SK-N-SH (cell line): ENCODE measurements around the gene TET2. TPM values are rescaled to one million over a fixed set of nuclear protein-coding genes. Genes with fewer than 3 reads are reported as not detected.

Source experiments
- CTCF ChIA-PET: fragments of 300-600, 350-600 bp; formaldehyde crosslinking; extraction: SDS; loops from one replicate; lab custom pipeline; 2021; lab: Yijun Ruan, JAX
- POLR2A ChIA-PET: fragments of 350-600 bp; sonication (Branson Sonifier 250); formaldehyde crosslinking; extraction: SDS; loops from one replicate; lab custom pipeline; 2020; ENCODE audit warnings: antibody characterized with exemption, inconsistent platforms; lab: Yijun Ruan, JAX
- DNase-seq: peaks from one replicate; pipeline ENCODE4 v3.0.0; 2012
- H2AFZ ChIP-seq: fragments of 200-600 bp; sonication (generic); 2 replicates; pipeline ENCODE4 v1.8.1; 2016; ENCODE audit warnings: antibody characterized with exemption, mild to moderate bottlenecking, low read depth
- H3F3A ChIP-seq: fragments of 200-600 bp; sonication (generic); replicated peaks from 2 replicates; pipeline ENCODE3; 2016; ENCODE audit warnings: antibody characterized with exemption, mild to moderate bottlenecking; ENCODE audit not compliant: insufficient read depth
- H3K27ac ChIP-seq, 2 experiments: fragments of 200-500 bp in 1 of 2; fragments of 200-600 bp in 1 of 2; sonication (Bioruptor generic) in 1 of 2; sonication (generic), shearing (Covaris generic) in 1 of 2; 2 replicates each; pipeline versions ENCODE4 v1.5.1 to v1.6.1; 2014 to 2016; ENCODE audit warnings: low read depth in 2 of 2, inconsistent platforms in 1 of 2, low read length in 1 of 2, mild to moderate bottlenecking in 1 of 2, mixed read lengths in 1 of 2
- H3K27me3 ChIP-seq: fragments of 200-600 bp; sonication (generic), shearing (Covaris generic); 2 replicates; pipeline ENCODE4 v1.6.1; 2016; ENCODE audit warnings: mixed run types; ENCODE audit not compliant: insufficient read depth
- H3K36me3 ChIP-seq, 2 experiments: fragments of 200-500 bp in 1 of 2; fragments of 200-600 bp in 1 of 2; sonication (Bioruptor generic) in 1 of 2; sonication (generic) in 1 of 2; replicated peaks in 1 of 2; 2 replicates each; pipeline versions ENCODE3 to v1.5.1; 2014 to 2016; ENCODE audit warnings: low read length in 1 of 2, mild to moderate bottlenecking in 1 of 2; ENCODE audit not compliant: insufficient read depth in 2 of 2, control insufficient read depth in 1 of 2
- H3K4me1 ChIP-seq, 2 experiments: fragments of 200-500 bp in 1 of 2; fragments of 200-600 bp in 1 of 2; sonication (Bioruptor generic) in 1 of 2; sonication (generic), shearing (Covaris generic) in 1 of 2; 2 replicates each; pipeline versions ENCODE4 v1.5.1 to v1.6.1; 2014 to 2016; ENCODE audit warnings: low read depth in 1 of 2, low read length in 1 of 2, mixed run types in 1 of 2; ENCODE audit not compliant: insufficient read depth in 2 of 2, control insufficient read depth in 1 of 2
- H3K4me2 ChIP-seq: fragments of 200-600 bp; sonication (generic), shearing (Covaris generic); 2 replicates; pipeline ENCODE4 v1.6.1; 2017; ENCODE audit warnings: mixed run types
- H3K4me3 ChIP-seq, 2 experiments: fragments of 200-500 bp in 1 of 2; fragments of 200-600 bp in 1 of 2; sonication (Bioruptor generic) in 1 of 2; sonication (generic), shearing (Covaris generic) in 1 of 2; 2 replicates each; pipeline versions ENCODE4 v1.5.1 to v1.8.1; 2014 to 2016; ENCODE audit warnings: low read depth in 2 of 2, inconsistent platforms in 1 of 2, low read length in 1 of 2, mild to moderate bottlenecking in 1 of 2, mixed read lengths in 1 of 2, moderate library complexity in 1 of 2
- H3K79me2 ChIP-seq: fragments of 200-600 bp; sonication (generic); 2 replicates; pipeline ENCODE4 v1.8.1; 2017; ENCODE audit warnings: mild to moderate bottlenecking; ENCODE audit not compliant: insufficient read depth
- H3K9ac ChIP-seq: fragments of 200-600 bp; sonication (generic); 2 replicates; pipeline ENCODE4 v1.6.1; 2017; ENCODE audit warnings: mixed run types
- H3K9me2 ChIP-seq: fragments of 200-600 bp; sonication (generic); 2 replicates; pipeline ENCODE4 v1.6.1; 2017; ENCODE audit warnings: mixed run types
- H3K9me3 ChIP-seq: fragments of 200-600 bp; sonication (generic); 2 replicates; pipeline ENCODE4 v1.6.1; 2017; ENCODE audit warnings: mixed run types, mild to moderate bottlenecking, moderate library complexity
- H4K20me1 ChIP-seq: fragments of 200-600 bp; sonication (generic); 2 replicates; pipeline ENCODE4 v1.6.1; 2017; ENCODE audit warnings: mild to moderate bottlenecking, mixed run types; ENCODE audit not compliant: insufficient read depth
- CHD2 ChIP-seq: fragments of 150-350 bp; IDR thresholded peaks from 2 replicates; pipeline ENCODE4 v1.6.1; 2018; ENCODE audit warnings: low read length; ENCODE audit not compliant: partially characterized antibody
- ELF1 ChIP-seq: IDR thresholded peaks from 2 replicates; pipeline ENCODE4 v1.4.0; 2012
- EP300 ChIP-seq, 2 experiments: IDR thresholded peaks; 2 replicates each; pipeline versions ENCODE4 v1.4.0 to v1.6.1; 2012; ENCODE audit warnings: borderline replicate concordance in 1 of 2, low read depth in 1 of 2, low read length in 1 of 2
- EZH2phosphoT487 ChIP-seq: fragments of 200-600 bp; sonication (generic); IDR thresholded peaks from 2 replicates; pipeline ENCODE4 v1.6.1; 2017; ENCODE audit warnings: low read depth, mixed run types, mild to moderate bottlenecking, antibody characterized with exemption, moderate library complexity, borderline replicate concordance
- FOXM1 ChIP-seq: IDR thresholded peaks from 2 replicates; pipeline ENCODE4 v1.4.0; 2012; ENCODE audit warnings: low read depth, mild to moderate bottlenecking
- GATA2 ChIP-seq: sonication (generic); formaldehyde crosslinking; IDR thresholded peaks from 2 replicates; pipeline ENCODE4 v1.5.0; 2020; ENCODE audit warnings: mild to moderate bottlenecking, missing genetic modification reagents
- NRF1 ChIP-seq: IDR thresholded peaks from 2 replicates; pipeline ENCODE4 v1.6.1; 2012; ENCODE audit warnings: low read depth, mild to moderate bottlenecking, low read length
- POLR2AphosphoS5 ChIP-seq: IDR thresholded peaks from 2 replicates; pipeline ENCODE4 v1.6.1; 2012; ENCODE audit warnings: low read depth, low read length
- RCOR1 ChIP-seq: fragments of 150-350 bp; IDR thresholded peaks from 2 replicates; pipeline ENCODE4 v1.6.1; 2017; ENCODE audit warnings: antibody characterized with exemption, low read length
- RFX5 ChIP-seq: IDR thresholded peaks from 2 replicates; pipeline ENCODE4 v1.6.1; 2012; ENCODE audit warnings: mild to moderate bottlenecking, improper control_type of control experiment, low read length
- TEAD4 ChIP-seq: IDR thresholded peaks from 2 replicates; pipeline ENCODE4 v1.4.0; 2012; ENCODE audit warnings: mild to moderate bottlenecking, borderline replicate concordance; ENCODE audit not compliant: insufficient read depth
- YY1 ChIP-seq: IDR thresholded peaks from 2 replicates; pipeline ENCODE4 v1.4.0; 2012; ENCODE audit warnings: low read depth, mild to moderate bottlenecking
- WGBS: methylation state at CpG from one replicate; pipeline ENCODE4 v1.1.6; 2017; ENCODE audit warnings: low lambda C conversion rate; 5-methylcytosine and 5-hydroxymethylcytosine counted together
- polyA plus RNA-seq, 3 experiments: library from polyadenylated mRNA; depleted of rRNA; stranded (reverse); fragments of >200 nt; gene quantifications; 2 replicates each; pipeline ENCODE4 v1.2.3, GENCODE V29; 2012
- TF ChIP-seq, protein P1 (sequence below): fragments of 150-350 bp; IDR thresholded peaks from 2 replicates; pipeline ENCODE4 v1.6.1; 2016; ENCODE audit warnings: mild to moderate bottlenecking, low read depth, low read length
- TF ChIP-seq, protein P2 (sequence below): fragments of 150-350 bp; IDR thresholded peaks from 2 replicates; pipeline ENCODE4 v1.6.1; 2017; ENCODE audit warnings: antibody characterized with exemption, low read length, low read depth, borderline replicate concordance
- TF ChIP-seq, protein P3 (sequence below): IDR thresholded peaks from 2 replicates; pipeline ENCODE4 v1.4.0; 2012; ENCODE audit warnings: low read depth, borderline replicate concordance
- TF ChIP-seq, protein P4 (sequence below): IDR thresholded peaks from 2 replicates; pipeline ENCODE4 v1.4.0; 2012; ENCODE audit warnings: low read depth, borderline replicate concordance
- TF ChIP-seq, protein P5 (sequence below): fragments of 200-600 bp; sonication (generic); IDR thresholded peaks from 2 replicates; pipeline ENCODE4 v1.6.1; 2017; ENCODE audit warnings: antibody characterized with exemption, mild to moderate bottlenecking, moderate library complexity
- TF ChIP-seq, protein P6 (sequence below): IDR thresholded peaks from 2 replicates; pipeline ENCODE4 v1.4.0; 2012; ENCODE audit warnings: low read depth

The TET2 gene
- polyA plus RNA-seq, 1 of the 3 experiments (the other 2 are of a cell fraction) = 3.5 TPM

DNA sequence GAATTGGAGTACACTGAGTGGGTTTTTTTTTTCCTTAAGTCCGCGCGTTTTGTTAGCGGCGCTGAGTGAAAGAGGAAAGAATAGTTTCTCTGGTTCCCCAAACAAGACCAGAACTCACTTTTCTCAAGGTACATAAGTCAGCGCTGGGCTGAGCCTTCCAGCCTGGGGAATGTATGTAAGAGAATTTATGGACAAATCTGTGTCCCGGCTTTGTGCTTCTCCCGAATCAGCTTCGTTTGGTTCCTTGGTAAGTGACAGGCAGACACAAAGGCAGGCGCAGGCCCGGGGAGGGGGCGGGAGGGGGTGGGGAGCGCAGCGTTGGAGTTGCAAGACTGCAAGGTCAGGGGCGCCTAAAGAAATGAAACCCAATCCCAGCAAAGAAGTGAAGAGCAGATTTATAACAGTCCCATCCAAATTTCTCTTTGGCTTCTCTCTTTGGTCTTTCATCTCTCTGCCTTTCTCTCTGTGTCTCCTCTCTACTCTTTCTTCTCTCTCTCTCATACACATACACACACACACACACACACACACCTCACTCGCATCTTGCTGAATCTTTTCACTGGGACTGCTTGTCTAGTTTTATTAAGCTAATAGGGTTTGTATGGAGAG is 981 bp downstream of the TET2 start (continued):
- TF ChIP-seq, protein P1, sequence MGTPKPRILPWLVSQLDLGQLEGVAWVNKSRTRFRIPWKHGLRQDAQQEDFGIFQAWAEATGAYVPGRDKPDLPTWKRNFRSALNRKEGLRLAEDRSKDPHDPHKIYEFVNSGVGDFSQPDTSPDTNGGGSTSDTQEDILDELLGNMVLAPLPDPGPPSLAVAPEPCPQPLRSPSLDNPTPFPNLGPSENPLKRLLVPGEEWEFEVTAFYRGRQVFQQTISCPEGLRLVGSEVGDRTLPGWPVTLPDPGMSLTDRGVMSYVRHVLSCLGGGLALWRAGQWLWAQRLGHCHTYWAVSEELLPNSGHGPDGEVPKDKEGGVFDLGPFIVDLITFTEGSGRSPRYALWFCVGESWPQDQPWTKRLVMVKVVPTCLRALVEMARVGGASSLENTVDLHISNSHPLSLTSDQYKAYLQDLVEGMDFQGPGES = no peak
- TF ChIP-seq, protein P2, sequence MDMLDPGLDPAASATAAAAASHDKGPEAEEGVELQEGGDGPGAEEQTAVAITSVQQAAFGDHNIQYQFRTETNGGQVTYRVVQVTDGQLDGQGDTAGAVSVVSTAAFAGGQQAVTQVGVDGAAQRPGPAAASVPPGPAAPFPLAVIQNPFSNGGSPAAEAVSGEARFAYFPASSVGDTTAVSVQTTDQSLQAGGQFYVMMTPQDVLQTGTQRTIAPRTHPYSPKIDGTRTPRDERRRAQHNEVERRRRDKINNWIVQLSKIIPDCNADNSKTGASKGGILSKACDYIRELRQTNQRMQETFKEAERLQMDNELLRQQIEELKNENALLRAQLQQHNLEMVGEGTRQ = no peak
- TF ChIP-seq GATA2 (CRISPR knock-in tag) = no peak
- no peak for TF ChIP-seq NRF1
- TF ChIP-seq, protein P3, sequence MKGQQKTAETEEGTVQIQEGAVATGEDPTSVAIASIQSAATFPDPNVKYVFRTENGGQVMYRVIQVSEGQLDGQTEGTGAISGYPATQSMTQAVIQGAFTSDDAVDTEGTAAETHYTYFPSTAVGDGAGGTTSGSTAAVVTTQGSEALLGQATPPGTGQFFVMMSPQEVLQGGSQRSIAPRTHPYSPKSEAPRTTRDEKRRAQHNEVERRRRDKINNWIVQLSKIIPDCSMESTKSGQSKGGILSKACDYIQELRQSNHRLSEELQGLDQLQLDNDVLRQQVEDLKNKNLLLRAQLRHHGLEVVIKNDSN = no peak
- TF ChIP-seq, all 33 proteins: peak for 0

DNA sequence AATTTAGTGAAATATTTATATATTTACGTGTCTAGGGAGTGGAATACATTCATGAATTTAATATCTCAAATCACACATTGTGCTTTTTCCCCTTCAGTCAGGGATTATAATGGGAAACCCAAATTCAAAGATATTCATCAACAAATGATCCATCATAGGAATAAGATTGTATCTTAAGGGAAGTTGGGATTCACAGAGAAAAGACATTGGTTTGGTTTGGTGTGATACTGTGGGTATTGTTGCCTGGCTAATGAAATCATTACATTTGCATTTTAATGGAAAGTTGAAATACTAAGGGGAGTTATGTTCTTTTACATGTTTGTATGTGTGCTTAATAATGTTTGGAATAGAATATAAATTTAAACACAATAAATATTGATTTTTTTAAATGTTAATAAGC is 1.7 kb downstream of the TET2 start:
- H3K79me2 ChIP-seq = peaks cover 66% of the 10 kb centered on the region
- H3K9me3 ChIP-seq = no peaks in the 10 kb centered on the region
- DNase-seq = no peak
- H3K9ac ChIP-seq = peak overlapping the region; percentile 98
- peak overlapping the region; percentile 29 to 91; a peak in 3 of 4 replicates for H3K27ac ChIP-seq
- ChIA-PET CTCF (interaction anchor here (2.0 kb wide), 1 partner anchor 325 kb away, joined by 9 read pairs; the partner anchor contains the start of gene PPA2), POLR2A (no interaction called here)
- H3K27me3 ChIP-seq = no peaks in the 10 kb centered on the region
- 31% methylated on average over 1 of the region's 1 CpG for WGBS
- H3K4me3 ChIP-seq = peak overlapping the region; percentile 94 to 95; a peak in 3 of 4 replicates
- H3K4me2 ChIP-seq = peak overlapping the region; percentile 89
- H2AFZ ChIP-seq = no peak overlapping the region
- H3K36me3 ChIP-seq = no peaks in the 10 kb centered on the region
- TF ChIP-seq CHD2 (no peak), RFX5 (no peak), YY1 (no peak), POLR2AphosphoS5 (no peak), GATA2 (CRISPR knock-in tag) (no peak), EP300 (IDR thresholded peaks at IDR 0.05; ENCODE audit: borderline replicate concordance in 1 of 2, low read depth in 1 of 2, low read length in 1 of 2) (no peak), RCOR1 (no peak), FOXM1 (no peak), ELF1 (no peak), NRF1 (no peak), EZH2phosphoT487 (no peak), TEAD4 (no peak)
- TF ChIP-seq, protein P4, sequence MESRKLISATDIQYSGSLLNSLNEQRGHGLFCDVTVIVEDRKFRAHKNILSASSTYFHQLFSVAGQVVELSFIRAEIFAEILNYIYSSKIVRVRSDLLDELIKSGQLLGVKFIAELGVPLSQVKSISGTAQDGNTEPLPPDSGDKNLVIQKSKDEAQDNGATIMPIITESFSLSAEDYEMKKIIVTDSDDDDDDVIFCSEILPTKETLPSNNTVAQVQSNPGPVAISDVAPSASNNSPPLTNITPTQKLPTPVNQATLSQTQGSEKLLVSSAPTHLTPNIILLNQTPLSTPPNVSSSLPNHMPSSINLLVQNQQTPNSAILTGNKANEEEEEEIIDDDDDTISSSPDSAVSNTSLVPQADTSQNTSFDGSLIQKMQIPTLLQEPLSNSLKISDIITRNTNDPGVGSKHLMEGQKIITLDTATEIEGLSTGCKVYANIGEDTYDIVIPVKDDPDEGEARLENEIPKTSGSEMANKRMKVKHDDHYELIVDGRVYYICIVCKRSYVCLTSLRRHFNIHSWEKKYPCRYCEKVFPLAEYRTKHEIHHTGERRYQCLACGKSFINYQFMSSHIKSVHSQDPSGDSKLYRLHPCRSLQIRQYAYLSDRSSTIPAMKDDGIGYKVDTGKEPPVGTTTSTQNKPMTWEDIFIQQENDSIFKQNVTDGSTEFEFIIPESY = no peak
- TF ChIP-seq, protein P5, sequence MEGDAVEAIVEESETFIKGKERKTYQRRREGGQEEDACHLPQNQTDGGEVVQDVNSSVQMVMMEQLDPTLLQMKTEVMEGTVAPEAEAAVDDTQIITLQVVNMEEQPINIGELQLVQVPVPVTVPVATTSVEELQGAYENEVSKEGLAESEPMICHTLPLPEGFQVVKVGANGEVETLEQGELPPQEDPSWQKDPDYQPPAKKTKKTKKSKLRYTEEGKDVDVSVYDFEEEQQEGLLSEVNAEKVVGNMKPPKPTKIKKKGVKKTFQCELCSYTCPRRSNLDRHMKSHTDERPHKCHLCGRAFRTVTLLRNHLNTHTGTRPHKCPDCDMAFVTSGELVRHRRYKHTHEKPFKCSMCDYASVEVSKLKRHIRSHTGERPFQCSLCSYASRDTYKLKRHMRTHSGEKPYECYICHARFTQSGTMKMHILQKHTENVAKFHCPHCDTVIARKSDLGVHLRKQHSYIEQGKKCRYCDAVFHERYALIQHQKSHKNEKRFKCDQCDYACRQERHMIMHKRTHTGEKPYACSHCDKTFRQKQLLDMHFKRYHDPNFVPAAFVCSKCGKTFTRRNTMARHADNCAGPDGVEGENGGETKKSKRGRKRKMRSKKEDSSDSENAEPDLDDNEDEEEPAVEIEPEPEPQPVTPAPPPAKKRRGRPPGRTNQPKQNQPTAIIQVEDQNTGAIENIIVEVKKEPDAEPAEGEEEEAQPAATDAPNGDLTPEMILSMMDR = no peak
- TF ChIP-seq, protein P6, sequence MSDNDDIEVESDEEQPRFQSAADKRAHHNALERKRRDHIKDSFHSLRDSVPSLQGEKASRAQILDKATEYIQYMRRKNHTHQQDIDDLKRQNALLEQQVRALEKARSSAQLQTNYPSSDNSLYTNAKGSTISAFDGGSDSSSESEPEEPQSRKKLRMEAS = no peak
- peaks cover 9% of the 10 kb centered on the region for H3F3A ChIP-seq
- no peaks in the 10 kb centered on the region for H3K9me2 ChIP-seq
- H4K20me1 ChIP-seq = peaks cover 36% of the 10 kb centered on the region
- H3K4me1 ChIP-seq = peaks cover 0 to 5% of the 10 kb centered on the region in 2 experiments; a peak in 2 of 4 replicates
